Measurements from ENCODE around the gene ERCC3. TPM values are rescaled to one million over a fixed set of nuclear protein-coding genes. Genes with fewer than 3 reads are reported as not detected.

The ERCC3 gene
- total RNA-seq, 1 experiment from 2014 or later: 34.9 TPM

DNA sequence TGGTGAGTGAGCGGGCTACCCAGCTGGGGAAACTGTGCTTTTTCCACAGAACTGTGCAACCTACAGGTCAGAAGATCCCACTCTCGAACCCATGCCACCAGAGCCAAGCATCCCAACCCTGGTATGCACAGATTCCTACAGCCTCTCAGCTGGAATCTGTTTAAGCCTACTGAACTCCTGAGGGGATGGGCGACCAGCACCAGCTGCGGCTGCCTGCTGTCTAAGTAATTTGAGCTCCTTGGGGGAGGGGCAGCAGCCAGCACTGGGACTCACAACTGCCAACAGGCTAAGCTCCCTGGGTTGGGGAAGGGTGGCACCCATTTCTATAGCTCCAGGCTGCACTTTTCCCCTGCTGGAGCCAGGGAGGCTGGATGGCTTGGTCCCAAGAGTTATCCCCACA is 85.6 kb downstream of the ERCC3 start:
- no peaks in the 10 kb centered on the region for H3K4me1 Mint-ChIP-seq (ENCODE audit: insufficient read depth, unreplicated experiment)
- TF ChIP-seq CTCF (IDR thresholded peaks at IDR 0.05; ENCODE audit: unreplicated experiment): no peak
- no peaks in the 10 kb centered on the region for H3K36me3 Mint-ChIP-seq (ENCODE audit: insufficient read depth, unreplicated experiment)
- ChIA-PET CTCF (interaction anchor here (0.5 to 1.2 kb wide), 3 partner anchors 9 to 99 kb away, joined by 3 to 4 read pairs (median 3); no protein-coding TSS in a partner anchor), POLR2A (no interaction called here)
- DNase-seq (ENCODE audit: unreplicated experiment): peak; percentile 86
- intact Hi-C loops (cut with micrococcal nuclease): no loop called here
- H3K27me3 Mint-ChIP-seq (ENCODE audit: insufficient read depth, unreplicated experiment): no peaks in the 10 kb centered on the region
- H3K27ac Mint-ChIP-seq (ENCODE audit: low read depth, unreplicated experiment): no peak overlapping the region
- no peaks in the 10 kb centered on the region for H3K9me3 Mint-ChIP-seq (ENCODE audit: unreplicated experiment)
- H3K4me3 Mint-ChIP-seq (ENCODE audit: unreplicated experiment): no peak overlapping the region
- BruUV-seq (replicated peaks): no TSS peak

Other genes starting within 250 kb of the ERCC3 start
- 22.4 and 29.6 TPM in 2 replicates for gene BIN1, start 187.0 kb downstream of the ERCC3 start, total RNA-seq (2022)
- 0.25 TPM in 1 of 2 replicates, not detected in the other for gene CYP27C1, start 73.8 kb downstream of the ERCC3 start, total RNA-seq (2022)
- 62.9 and 65.6 TPM in 2 replicates for gene MAP3K2, start 93.8 kb upstream of the ERCC3 start, total RNA-seq (2022)
- not detected in 2 replicates for gene PROC, start 124.3 kb upstream of the ERCC3 start, total RNA-seq (2022)
- gene IWS1, start 232.3 kb upstream of the ERCC3 start, total RNA-seq (2022): 56.8 and 57.0 TPM in 2 replicates
- gene MYO7B, start 241.5 kb upstream of the ERCC3 start, total RNA-seq (2022): not detected in 2 replicates

Measured in MCF 10A (cell line).